Measurements from ENCODE around the gene MON1B. TPM values are rescaled to one million over a fixed set of nuclear protein-coding genes. Genes with fewer than 3 reads are reported as not detected.
"Not testable (repeated sequence)": the region's sequence is repeated elsewhere in the genome, so short reads cannot be mapped to it uniquely, and the experiment has no call there.

The MON1B gene
- total RNA-seq, 8 experiments from 2014 or later = 11.9 to 30.3 (median 21.0) TPM

DNA sequence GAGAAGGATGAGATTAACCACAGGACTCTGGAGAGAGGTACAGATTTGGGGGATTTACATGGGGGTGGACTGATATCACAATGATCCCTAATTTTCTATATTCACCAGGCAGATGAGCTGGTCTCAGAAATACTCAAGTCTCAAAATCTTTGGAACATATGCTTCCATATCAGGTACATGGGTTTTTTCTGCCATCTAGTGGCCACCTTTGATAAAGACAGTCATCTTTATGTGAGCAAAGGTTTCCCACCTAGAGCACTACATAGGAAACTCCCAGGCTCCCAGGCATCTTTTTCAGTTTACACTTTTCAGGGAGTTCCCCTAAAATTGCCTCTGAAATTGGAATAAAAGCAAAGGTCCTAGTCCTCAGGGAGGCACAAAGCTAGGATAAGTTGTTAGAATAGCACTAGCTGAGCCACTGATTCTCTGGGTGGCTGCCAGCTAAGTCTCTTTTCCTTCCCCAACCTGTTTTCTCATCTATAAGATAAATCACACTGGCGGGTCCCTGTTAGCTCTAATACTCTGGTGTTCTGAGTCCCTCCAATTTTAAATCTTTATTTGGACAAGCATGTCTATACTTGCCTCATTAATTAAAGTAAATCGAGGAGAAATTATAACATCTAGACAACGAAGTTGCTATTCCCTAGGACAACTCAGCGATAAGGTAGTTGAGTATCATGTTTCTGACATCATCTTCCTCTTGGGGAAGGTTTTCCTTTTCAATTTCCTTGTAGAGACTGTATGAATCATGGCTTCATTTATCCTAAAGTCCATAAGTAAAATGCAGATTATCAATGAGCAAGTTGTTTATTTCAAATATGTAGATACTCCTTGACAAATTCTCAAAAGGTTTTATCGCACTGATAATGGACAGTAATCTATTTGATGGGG, 19.0 kb upstream of the MON1B start:
- H3K27ac ChIP-seq = no peak overlapping the region
- 19 to 88% (median 73%) methylated on average over 2 to 5 of the region's 5 CpGs for WGBS, 10 experiments
- ATAC-seq (replicated peaks in 6 of 8) = peak; percentile 53 to 84 (median 74)
- H3K4me1 ChIP-seq (replicated peaks in 1 of 2) = no peaks in the 10 kb centered on the region
- H3K4me3 ChIP-seq = no peak overlapping the region
- in situ Hi-C loops (cut with MboI; ENCODE audit: low pct_unique_long_range_greater_than_20kb in 2 of 9, low sequenced_read_pairs in 9 of 9, unreplicated experiment in 9 of 9) = loop anchor here in 8 of 9 experiments (10.0 to 25.0 kb wide), 7 partner anchors 510 to 1985 kb away; partner anchors contain the start of genes CTRB1 (in 1 of the 8), CTRB2 (in 1 of the 8), KARS1 (in 1 of the 8) and TERF2IP (in 1 of the 8)

DNA sequence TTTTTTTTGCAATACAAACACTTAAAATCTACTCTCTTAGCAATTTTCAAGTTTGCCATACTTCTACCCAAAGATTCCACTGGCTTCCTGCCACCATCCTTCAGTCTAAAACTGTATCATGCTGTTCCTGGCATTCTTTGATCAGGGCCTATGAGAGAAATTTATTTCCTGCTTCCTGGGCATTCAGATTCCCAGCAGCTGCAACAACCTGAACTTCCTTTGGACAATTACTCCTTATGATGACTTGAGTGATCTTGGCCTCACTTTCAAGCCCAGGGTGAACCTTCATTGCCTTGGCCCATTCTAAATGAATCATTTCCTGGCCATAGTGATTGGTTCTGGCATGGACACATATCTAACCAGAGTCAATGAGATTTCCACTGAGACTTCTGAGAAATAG, 18.0 kb upstream of the MON1B start:
- no peak for ATAC-seq (replicated peaks in 6 of 8)
- in situ Hi-C loops (cut with MboI; ENCODE audit: low pct_unique_long_range_greater_than_20kb in 2 of 9, low sequenced_read_pairs in 9 of 9, unreplicated experiment in 9 of 9) = loop anchor here in 8 of 9 experiments (10.0 to 25.0 kb wide), 7 partner anchors 511 to 1986 kb away; partner anchors contain the start of genes CTRB1 (in 1 of the 8), CTRB2 (in 1 of the 8), KARS1 (in 1 of the 8) and TERF2IP (in 1 of the 8)
- H3K4me1 ChIP-seq (replicated peaks in 1 of 2) = no peaks in the 10 kb centered on the region
- no peak overlapping the region for H3K27ac ChIP-seq
- H3K4me3 ChIP-seq = no peak overlapping the region

DNA sequence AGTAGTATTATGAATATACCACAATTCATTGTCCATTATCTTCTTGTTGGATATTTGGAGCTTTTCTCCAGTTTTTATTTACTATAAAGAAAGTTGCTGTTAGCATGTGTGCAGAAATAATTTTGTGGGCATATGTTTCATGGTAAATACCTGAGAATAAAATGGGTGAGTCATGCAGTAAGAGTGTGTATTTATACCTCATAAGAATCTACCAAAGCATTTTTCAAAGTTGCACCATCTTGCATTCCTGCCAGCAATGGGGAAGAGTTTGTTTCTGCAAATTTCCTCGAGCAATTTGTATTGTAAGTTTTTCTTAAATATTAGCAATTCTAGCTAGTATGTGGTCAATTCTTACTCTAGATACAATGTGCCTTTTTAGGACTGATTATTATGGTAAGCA, 7.9 kb upstream of the MON1B start:
- no peak overlapping the region for H3K27ac ChIP-seq
- WGBS, 10 experiments = 7 to 100% (median 71%) methylated on average over 1 of the region's 1 CpG; no CpG with 5 or more reads in 1 of the 10 experiments
- H3K4me1 ChIP-seq (replicated peaks in 1 of 2) = no peaks in the 10 kb centered on the region
- in situ Hi-C loops (cut with MboI; ENCODE audit: low pct_unique_long_range_greater_than_20kb in 2 of 9, low sequenced_read_pairs in 9 of 9, unreplicated experiment in 9 of 9) = no loop called here
- no peak for ATAC-seq (replicated peaks in 6 of 8)
- no peak overlapping the region for H3K4me3 ChIP-seq

DNA sequence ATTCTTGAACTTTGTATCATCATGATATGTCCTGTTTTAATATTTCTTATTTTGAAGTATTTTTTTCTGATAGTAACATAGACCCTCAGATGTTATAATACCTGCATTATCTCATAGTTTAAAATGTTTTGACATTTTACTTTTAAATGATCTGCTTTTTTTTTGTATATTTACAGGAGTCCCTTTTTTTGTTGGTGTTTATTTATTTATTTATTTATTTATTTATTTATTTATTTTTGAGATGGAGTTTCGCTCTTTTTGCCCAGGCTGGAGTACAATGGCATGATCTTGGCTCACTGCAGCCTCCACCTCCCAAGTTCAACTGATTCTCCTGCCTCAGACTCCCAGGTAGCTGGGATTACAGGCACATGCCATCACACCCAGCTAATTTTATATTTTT, 4.7 kb upstream of the MON1B start:
- H3K4me3 ChIP-seq; H3K27ac ChIP-seq; H3K4me1 ChIP-seq (replicated peaks in 1 of 2); in situ Hi-C loops (cut with MboI; ENCODE audit: low pct_unique_long_range_greater_than_20kb in 2 of 9, low sequenced_read_pairs in 9 of 9, unreplicated experiment in 9 of 9); ATAC-seq (replicated peaks in 6 of 8): not testable (repeated sequence)
- 0 to 100% (median 21%) methylated on average over 1 of the region's 1 CpG; no CpG with 5 or more reads in 4 of the 10 experiments for WGBS, 10 experiments

DNA sequence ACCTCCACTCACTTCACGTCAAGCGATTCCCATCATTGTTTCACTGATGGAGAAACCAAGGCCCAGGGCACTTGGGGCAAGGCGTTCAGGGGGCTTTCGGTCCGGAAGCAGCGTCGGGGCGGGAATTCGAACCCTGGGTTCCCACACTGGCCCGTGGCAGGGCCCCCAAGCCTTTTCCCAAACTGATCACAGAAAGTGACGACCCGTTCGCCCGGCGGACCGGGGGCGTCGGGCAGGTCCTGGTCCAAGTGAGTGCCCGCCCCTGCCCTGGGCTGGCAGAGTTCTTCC, 856 bp upstream of the MON1B start:
- no peak for ATAC-seq (replicated peaks in 6 of 8)
- peak overlapping the region; percentile 58 to 65 for H3K27ac ChIP-seq
- peaks cover 9 to 10% of the 10 kb centered on the region in 2 donors for H3K4me1 ChIP-seq (replicated peaks in 1 of 2)
- 0 to 2% (median 0%) methylated on average over 7 to 9 of the region's 19 CpGs; no CpG with 5 or more reads in 7 of the 10 experiments for WGBS, 10 experiments
- peak overlapping the region; percentile 65 to 86 (median 78) for H3K4me3 ChIP-seq
- in situ Hi-C loops (cut with MboI; ENCODE audit: low pct_unique_long_range_greater_than_20kb in 2 of 9, low sequenced_read_pairs in 9 of 9, unreplicated experiment in 9 of 9) = no loop called here

DNA sequence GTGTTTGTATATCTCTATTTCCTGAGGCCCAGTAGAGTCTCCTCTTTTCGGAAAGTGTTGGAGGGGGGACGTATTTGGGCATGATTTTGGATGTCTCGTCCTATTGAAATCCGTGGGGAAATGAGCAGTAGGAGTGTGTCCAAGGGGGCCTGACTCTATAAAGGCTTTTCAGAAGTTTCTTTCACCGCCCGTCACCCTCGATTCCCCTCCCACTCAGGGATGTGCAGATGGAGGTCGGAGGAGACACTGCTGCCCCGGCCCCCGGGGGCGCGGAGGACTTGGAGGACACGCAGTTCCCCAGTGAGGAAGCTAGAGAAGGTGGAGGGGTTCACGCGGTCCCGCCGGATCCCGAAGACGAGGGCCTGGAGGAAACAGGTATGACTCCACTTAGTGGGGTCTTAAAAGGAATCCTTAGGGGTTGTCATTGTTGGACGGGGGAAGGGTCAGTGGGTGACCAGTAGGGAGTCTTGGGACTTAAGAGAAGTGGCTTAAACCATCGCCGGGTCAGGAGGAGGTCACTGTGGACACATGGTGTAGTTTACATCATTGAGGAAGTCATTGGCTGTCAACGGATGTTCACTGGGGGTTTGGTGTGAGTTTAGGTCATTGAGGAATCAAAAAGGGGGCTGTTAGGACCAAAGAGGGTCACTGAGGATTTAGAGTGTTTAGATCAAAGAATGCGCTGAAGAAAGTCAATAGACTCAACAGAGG, 424 bp downstream of the MON1B start:
- ATAC-seq (replicated peaks in 6 of 8) = peak in 2 of 8 experiments; percentile 1
- in situ Hi-C loops (cut with MboI; ENCODE audit: low pct_unique_long_range_greater_than_20kb in 2 of 9, low sequenced_read_pairs in 9 of 9, unreplicated experiment in 9 of 9) = no loop called here

DNA sequence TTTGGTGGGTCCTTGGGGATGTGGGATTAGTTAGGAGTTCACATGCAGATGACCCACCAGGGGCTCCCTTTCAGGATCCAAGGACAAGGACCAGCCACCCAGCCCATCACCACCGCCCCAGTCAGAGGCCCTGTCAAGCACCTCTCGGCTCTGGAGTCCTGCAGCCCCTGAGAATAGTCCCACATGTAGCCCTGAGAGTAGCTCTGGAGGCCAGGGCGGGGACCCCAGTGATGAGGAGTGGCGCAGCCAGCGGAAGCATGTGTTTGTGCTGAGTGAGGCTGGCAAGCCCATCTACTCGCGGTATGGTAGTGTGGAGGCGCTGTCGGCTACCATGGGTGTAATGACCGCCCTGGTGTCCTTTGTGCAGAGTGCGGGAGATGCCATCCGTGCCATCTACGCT, 2.4 kb downstream of the MON1B start:
- 100% methylated on average over 1 to 3 of the region's 13 CpGs; no CpG with 5 or more reads in 6 of the 10 experiments for WGBS, 10 experiments
- H3K4me1 ChIP-seq (replicated peaks in 1 of 2) = peaks cover 9 to 10% of the 10 kb centered on the region in 2 donors
- no peak overlapping the region for H3K27ac ChIP-seq
- in situ Hi-C loops (cut with MboI; ENCODE audit: low pct_unique_long_range_greater_than_20kb in 2 of 9, low sequenced_read_pairs in 9 of 9, unreplicated experiment in 9 of 9) = no loop called here
- no peak for ATAC-seq (replicated peaks in 6 of 8)
- H3K4me3 ChIP-seq = no peak overlapping the region

More for the DNA sequence above, 424 bp downstream of the MON1B start:
- 0 to 83% (median 16%) methylated on average over 1 to 17 of the region's 24 CpGs; no CpG with 5 or more reads in 3 of the 10 experiments for WGBS, 10 experiments
- Histone ChIP-seq H3K4me3 (peak overlapping the region; percentile 65 to 86 (median 78)), H3K27ac (peak overlapping the region; percentile 88 to 93), H3K4me1 (replicated peaks in 1 of 2) (peaks cover 9 to 10% of the 10 kb centered on the region in 2 donors)

DNA sequence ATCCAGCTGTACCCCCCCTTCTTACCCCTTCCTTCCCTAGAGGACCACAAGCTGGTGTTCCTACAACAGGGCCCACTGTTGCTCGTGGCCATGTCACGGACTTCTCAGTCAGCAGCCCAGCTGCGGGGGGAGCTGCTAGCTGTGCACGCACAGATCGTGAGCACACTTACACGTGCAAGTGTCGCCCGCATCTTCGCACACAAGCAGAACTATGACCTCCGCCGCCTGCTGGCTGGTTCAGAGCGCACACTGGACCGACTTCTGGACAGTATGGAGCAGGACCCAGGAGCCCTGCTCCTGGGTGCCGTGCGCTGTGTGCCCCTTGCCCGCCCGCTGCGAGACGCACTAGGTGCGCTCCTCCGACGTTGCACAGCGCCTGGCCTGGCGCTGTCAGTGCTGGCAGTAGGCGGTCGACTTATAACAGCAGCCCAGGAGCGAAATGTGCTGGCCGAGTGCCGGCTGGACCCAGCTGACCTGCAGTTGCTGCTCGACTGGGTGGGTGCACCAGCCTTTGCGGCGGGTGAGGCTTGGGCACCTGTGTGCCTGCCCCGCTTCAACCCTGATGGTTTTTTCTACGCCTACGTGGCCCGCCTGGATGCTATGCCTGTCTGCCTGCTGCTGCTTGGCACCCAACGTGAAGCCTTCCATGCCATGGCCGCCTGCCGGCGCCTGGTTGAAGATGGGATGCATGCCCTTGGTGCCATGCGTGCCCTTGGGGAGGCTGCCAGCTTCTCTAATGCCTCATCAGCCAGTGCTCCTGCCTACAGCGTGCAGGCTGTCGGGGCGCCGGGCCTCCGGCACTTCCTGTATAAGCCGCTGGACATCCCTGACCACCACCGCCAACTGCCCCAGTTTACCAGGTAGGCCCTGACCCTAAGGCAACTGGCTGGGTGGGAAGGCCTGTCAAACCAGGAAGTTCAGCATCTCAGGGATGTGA, 3.6 kb downstream of the MON1B start:
- Histone ChIP-seq H3K27ac (no peak overlapping the region), H3K4me1 (replicated peaks in 1 of 2) (peaks cover 9 to 10% of the 10 kb centered on the region in 2 donors), H3K4me3 (no peak overlapping the region)
- 98 to 100% (median 100%) methylated on average over 1 to 7 of the region's 48 CpGs; no CpG with 5 or more reads in 5 of the 10 experiments for WGBS, 10 experiments
- no peak for ATAC-seq (replicated peaks in 6 of 8)
- in situ Hi-C loops (cut with MboI; ENCODE audit: low pct_unique_long_range_greater_than_20kb in 2 of 9, low sequenced_read_pairs in 9 of 9, unreplicated experiment in 9 of 9) = no loop called here

DNA sequence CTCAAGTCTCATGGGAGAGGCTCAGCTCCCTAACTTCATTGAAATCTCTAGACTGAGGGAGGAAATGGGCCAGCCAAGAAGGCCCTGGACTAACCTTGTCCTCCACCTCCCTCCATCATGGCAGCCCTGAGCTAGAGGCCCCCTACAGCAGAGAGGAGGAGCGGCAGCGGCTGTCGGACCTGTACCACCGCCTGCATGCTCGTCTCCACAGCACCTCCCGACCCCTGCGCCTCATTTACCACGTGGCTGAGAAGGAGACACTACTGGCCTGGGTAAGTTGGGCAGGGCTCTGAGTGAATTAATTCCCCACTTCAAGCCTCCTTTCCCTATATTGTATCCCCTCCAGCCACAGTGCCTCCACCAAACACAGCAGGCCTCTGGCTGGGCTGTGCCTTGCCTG, 4.4 kb downstream of the MON1B start:
- in situ Hi-C loops (cut with MboI; ENCODE audit: low pct_unique_long_range_greater_than_20kb in 2 of 9, low sequenced_read_pairs in 9 of 9, unreplicated experiment in 9 of 9) = no loop called here
- Histone ChIP-seq H3K4me1 (replicated peaks in 1 of 2) (peaks cover 9 to 10% of the 10 kb centered on the region in 2 donors), H3K4me3 (no peak overlapping the region), H3K27ac (no peak overlapping the region)
- WGBS, 10 experiments = 72 to 100% methylated on average over 1 to 3 of the region's 8 CpGs; no CpG with 5 or more reads in 8 of the 10 experiments
- no peak for ATAC-seq (replicated peaks in 6 of 8)

DNA sequence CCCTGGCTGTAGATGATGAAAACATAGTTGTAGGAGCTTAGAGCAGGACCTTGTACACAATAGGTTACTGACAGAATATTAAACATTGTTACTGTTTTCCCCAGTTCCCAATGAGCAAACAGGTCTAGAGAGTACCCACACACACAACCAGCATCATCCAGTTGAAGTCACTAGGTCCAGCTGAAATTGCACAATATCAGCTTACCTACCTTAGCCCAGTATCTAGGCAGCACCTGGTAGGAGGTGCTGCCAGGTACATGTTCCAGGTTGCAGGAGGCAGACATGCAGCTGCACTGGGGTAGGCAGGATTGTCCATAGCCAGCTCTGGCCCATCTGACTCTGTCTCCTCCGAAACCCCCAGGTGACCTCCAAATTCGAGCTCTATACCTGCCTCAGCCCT, 6.8 kb downstream of the MON1B start:
- Histone ChIP-seq H3K27ac (no peak overlapping the region), H3K4me3 (no peak overlapping the region), H3K4me1 (replicated peaks in 1 of 2) (peaks cover 0 to 2% of the 10 kb centered on the region in 2 donors)
- in situ Hi-C loops (cut with MboI; ENCODE audit: low pct_unique_long_range_greater_than_20kb in 2 of 9, low sequenced_read_pairs in 9 of 9, unreplicated experiment in 9 of 9) = no loop called here
- no peak for ATAC-seq (replicated peaks in 6 of 8)
- 90% methylated on average over 2 of the region's 2 CpGs; no CpG with 5 or more reads in 9 of the 10 experiments for WGBS, 10 experiments

DNA sequence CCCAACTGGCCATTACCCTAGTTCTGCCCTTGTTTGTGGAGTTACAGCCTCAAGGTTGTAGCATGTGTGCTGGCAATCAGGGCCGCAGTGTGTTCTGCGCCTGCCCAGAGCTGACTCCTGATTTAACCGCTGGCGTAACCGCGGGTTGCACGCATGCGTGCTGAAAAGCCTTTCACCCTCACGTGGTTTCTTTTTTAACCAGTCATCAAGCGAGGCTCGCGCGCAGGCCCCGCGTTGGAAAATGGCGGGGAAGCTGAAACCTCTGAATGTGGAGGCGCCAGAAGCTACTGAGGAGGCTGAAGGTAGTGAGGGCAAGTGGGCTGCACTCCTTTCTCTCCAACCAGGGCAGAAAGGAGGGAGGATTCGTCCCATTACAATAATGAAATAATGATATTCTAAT, 8.2 kb downstream of the MON1B start, which contains the start of gene SYCE1L:
Gene SYCE1L, plus strand, starts transcription at position 198 of the 400 bp plus-strand sequence. Its CDS starts 44 bp downstream, at position 242.
- 85 to 100% (median 97%) methylated on average over 1 to 14 of the region's 18 CpGs; no CpG with 5 or more reads in 3 of the 10 experiments for WGBS, 10 experiments
- ATAC-seq (replicated peaks in 6 of 8) = no peak
- H3K4me3 ChIP-seq = no peak within 1 kb of the TSS
- no peak within 1 kb of the TSS for H3K27ac ChIP-seq
- H3K4me1 ChIP-seq (replicated peaks in 1 of 2) = peaks cover 0 to 2% of the 10 kb centered on the region in 2 donors
- in situ Hi-C loops (cut with MboI; ENCODE audit: low pct_unique_long_range_greater_than_20kb in 2 of 9, low sequenced_read_pairs in 9 of 9, unreplicated experiment in 9 of 9) = no loop called here

DNA sequence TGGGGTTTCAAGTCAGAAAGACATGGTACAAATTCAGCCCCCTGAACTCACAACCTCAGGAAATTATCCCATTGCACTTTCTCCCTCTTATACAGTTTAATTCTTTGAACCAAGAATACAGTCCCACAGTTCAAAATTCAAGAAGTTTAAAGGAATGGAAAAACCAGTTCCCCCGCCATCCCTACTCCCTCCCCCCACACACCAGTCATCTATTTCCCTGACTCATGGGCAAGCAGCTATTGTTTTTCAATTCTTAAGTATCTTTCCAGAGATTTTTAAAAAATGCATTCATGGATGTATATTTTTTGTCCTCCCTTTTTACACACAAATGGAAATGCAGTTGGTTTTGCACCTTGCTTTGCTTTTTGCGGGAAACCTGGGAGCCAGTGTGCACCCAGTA, 15.5 kb downstream of the MON1B start:
- Histone ChIP-seq H3K4me1 (replicated peaks in 1 of 2) (peaks cover 10 to 17% of the 10 kb centered on the region in 2 donors), H3K4me3 (no peak overlapping the region), H3K27ac (no peak overlapping the region)
- in situ Hi-C loops (cut with MboI; ENCODE audit: low pct_unique_long_range_greater_than_20kb in 2 of 9, low sequenced_read_pairs in 9 of 9, unreplicated experiment in 9 of 9) = no loop called here
- WGBS, 10 experiments = 33 to 100% (median 67%) methylated on average over 1 to 2 of the region's 2 CpGs; no CpG with 5 or more reads in 2 of the 10 experiments
- ATAC-seq (replicated peaks in 6 of 8) = no peak

All from motor neuron (in vitro differentiated cells).